ENCODE results near the gene AP1S1. TPM values are rescaled to one million over a fixed set of nuclear protein-coding genes. Genes with fewer than 3 reads are reported as not detected.

Gene AP1S1
- total RNA-seq, 1 experiment from 2014 or later, result 52.3 TPM

GRCh38 chr7:101106386-101106785 lies 47.9 kb upstream of the AP1S1 start:
- H3K4me1 Mint-ChIP-seq (ENCODE audit: low read depth, unreplicated experiment), result peaks cover 6% of the 10 kb centered on the region
- CTCF ChIA-PET, result no interaction called here
- no TSS peak for BruUV-seq (replicated peaks)

GRCh38 chr7:101108330-101108857 lies 45.9 kb upstream of the AP1S1 start:
- intact Hi-C loops (cut with micrococcal nuclease; ENCODE audit: unreplicated experiment), result no loop called here
- Histone ChIP-seq H3K4me1 (0 out of 2 replicates have a peak, but pooled peaks cover 1% of the 10 kb centered on the region), H3K4me3 (ENCODE audit: low read depth, low read length) (no peak overlapping the region), H3K9me3 (no peaks in the 10 kb centered on the region), H3K36me3 (ENCODE audit: control insufficient read depth, insufficient read depth, low read length) (no peaks in the 10 kb centered on the region), H3K27me3 (replicated peaks; ENCODE audit: control insufficient read depth, insufficient read depth, low read length) (no peaks in the 10 kb centered on the region)
- no peaks in the 10 kb centered on the region for H3K4me1 Mint-ChIP-seq (ENCODE audit: low read depth, unreplicated experiment)
- H3K9me3 Mint-ChIP-seq (ENCODE audit: unreplicated experiment), result no peaks in the 10 kb centered on the region
- H3K27me3 Mint-ChIP-seq (ENCODE audit: insufficient read depth, unreplicated experiment), result no peaks in the 10 kb centered on the region
- CTCF ChIA-PET, result interaction anchor here (1.5 kb wide), 1 partner anchor 36 kb away, joined by 3 read pairs; no protein-coding TSS in a partner anchor
- BruUV-seq (replicated peaks), result no TSS peak
- no peak for DNase-seq
- H3K36me3 Mint-ChIP-seq (ENCODE audit: insufficient read depth, unreplicated experiment), result no peaks in the 10 kb centered on the region
- H3K4me3 Mint-ChIP-seq (ENCODE audit: unreplicated experiment), result no peak overlapping the region
- POLR2A ChIA-PET, result no interaction called here
- no peak for TF ChIP-seq CTCF (IDR thresholded peaks at IDR 0.05; ENCODE audit: insufficient read depth in 1 of 2, low read depth in 1 of 2, low read length in 1 of 2, severe bottlenecking in 1 of 2, unreplicated experiment in 1 of 2)
- H3K27ac Mint-ChIP-seq (ENCODE audit: unreplicated experiment), result no peak overlapping the region

More at GRCh38 chr7:101106386-101106785, 47.9 kb upstream of the AP1S1 start:
- Mint-ChIP-seq H3K9me3 (ENCODE audit: unreplicated experiment) (no peaks in the 10 kb centered on the region), H3K27me3 (ENCODE audit: insufficient read depth, unreplicated experiment) (no peaks in the 10 kb centered on the region), H3K4me3 (ENCODE audit: unreplicated experiment) (no peak overlapping the region), H3K27ac (ENCODE audit: unreplicated experiment) (no peak overlapping the region), H3K36me3 (ENCODE audit: insufficient read depth, unreplicated experiment) (no peaks in the 10 kb centered on the region)
- Histone ChIP-seq H3K4me3 (ENCODE audit: low read depth, low read length) (no peak overlapping the region), H3K27me3 (replicated peaks; ENCODE audit: control insufficient read depth, insufficient read depth, low read length) (no peaks in the 10 kb centered on the region), H3K4me1 (0 out of 2 replicates have a peak, but pooled peaks cover 7% of the 10 kb centered on the region), H3K9me3 (no peaks in the 10 kb centered on the region), H3K36me3 (ENCODE audit: control insufficient read depth, insufficient read depth, low read length) (no peaks in the 10 kb centered on the region)
- no peak for DNase-seq
- POLR2A ChIA-PET, result no interaction called here
- TF ChIP-seq CTCF (IDR thresholded peaks at IDR 0.05; ENCODE audit: insufficient read depth in 1 of 2, low read depth in 1 of 2, low read length in 1 of 2, severe bottlenecking in 1 of 2, unreplicated experiment in 1 of 2), result no peak
- intact Hi-C loops (cut with micrococcal nuclease; ENCODE audit: unreplicated experiment), result no loop called here

- no peaks in the 10 kb centered on the region for H3K27me3 ChIP-seq (replicated peaks; ENCODE audit: control insufficient read depth, insufficient read depth, low read length)
- H3K4me3 ChIP-seq (ENCODE audit: low read depth, low read length), result no peak overlapping the region
- Mint-ChIP-seq H3K27me3 (ENCODE audit: insufficient read depth, unreplicated experiment) (no peaks in the 10 kb centered on the region), H3K4me3 (ENCODE audit: unreplicated experiment) (no peak overlapping the region), H3K9me3 (ENCODE audit: unreplicated experiment) (no peaks in the 10 kb centered on the region), H3K4me1 (ENCODE audit: low read depth, unreplicated experiment) (no peaks in the 10 kb centered on the region), H3K36me3 (ENCODE audit: insufficient read depth, unreplicated experiment) (no peaks in the 10 kb centered on the region), H3K27ac (ENCODE audit: unreplicated experiment) (no peak overlapping the region)
- no TSS peak for BruUV-seq (replicated peaks)
- ChIA-PET POLR2A (no interaction called here), CTCF (interaction anchor here (1.5 kb wide), 1 partner anchor 35 kb away, joined by 3 read pairs; no protein-coding TSS in a partner anchor)
- no peak for TF ChIP-seq CTCF (IDR thresholded peaks at IDR 0.05; ENCODE audit: insufficient read depth in 1 of 2, low read depth in 1 of 2, low read length in 1 of 2, severe bottlenecking in 1 of 2, unreplicated experiment in 1 of 2)
- H3K36me3 ChIP-seq (ENCODE audit: control insufficient read depth, insufficient read depth, low read length), result no peaks in the 10 kb centered on the region
- no peaks in the 10 kb centered on the region for H3K9me3 ChIP-seq
- H3K4me1 ChIP-seq, result no peaks in the 10 kb centered on the region
- DNase-seq, result no peak
- intact Hi-C loops (cut with micrococcal nuclease; ENCODE audit: unreplicated experiment), result no loop called here
These were observed 45.3 kb upstream of the AP1S1 start for GRCh38 chr7:101108961-101109360.

Data from Caco-2 (cell line).